Loucy (cell line): Measurements from ENCODE around the gene EYA3.
A peak's percentile ranks its signal among the peaks of the same experiment; 100 is the strongest.
"Not testable (repeated sequence)": the region's sequence is repeated elsewhere in the genome, so short reads cannot be mapped to it uniquely, and the experiment has no call there.

Experiments
- H2AFZ ChIP-seq: fragments of 200-600 bp; sonication (generic); 2 replicates; pipeline ENCODE4 v1.6.0; 2016; ENCODE audit warnings: antibody characterized with exemption, mild to moderate bottlenecking, low read length, moderate library complexity
- H3F3A ChIP-seq: fragments of 200-600 bp; 2 replicates; pipeline ENCODE4 v1.6.0; 2016; ENCODE audit warnings: antibody characterized with exemption, low read depth, mild to moderate bottlenecking
- H3K27me3 ChIP-seq: fragments of 200-600 bp; sonication (generic); 2 replicates; pipeline ENCODE4 v1.6.1; 2014; ENCODE audit warnings: low read length, mild to moderate bottlenecking; ENCODE audit not compliant: insufficient read depth, poor library complexity, severe bottlenecking
- H3K36me3 ChIP-seq: fragments of 200-600 bp; sonication (generic); 2 replicates; pipeline ENCODE4 v1.6.1; 2016; ENCODE audit warnings: low read length; ENCODE audit not compliant: insufficient read depth
- H3K4me1 ChIP-seq: fragments of 200-600 bp; sonication (generic); 2 replicates; pipeline ENCODE4 v1.5.1; 2014; ENCODE audit warnings: low read length, mild to moderate bottlenecking; ENCODE audit not compliant: insufficient read depth, poor library complexity, severe bottlenecking
- H3K4me2 ChIP-seq: fragments of 200-600 bp; sonication (generic); 2 replicates; pipeline ENCODE4 v1.6.0; 2014; ENCODE audit warnings: antibody characterized with exemption, low read length, low read depth, mild to moderate bottlenecking; ENCODE audit not compliant: poor library complexity, severe bottlenecking
- H3K4me3 ChIP-seq: fragments of 200-600 bp; sonication (generic); 2 replicates; pipeline ENCODE4 v1.5.1; 2014; ENCODE audit warnings: low read length, mild to moderate bottlenecking, mixed read lengths; ENCODE audit not compliant: poor library complexity, severe bottlenecking
- H3K79me2 ChIP-seq: fragments of 200-600 bp; sonication (generic); 2 replicates; pipeline ENCODE4 v1.6.1; 2014; ENCODE audit warnings: low read length; ENCODE audit not compliant: insufficient read depth
- H3K9ac ChIP-seq: fragments of 200-600 bp; sonication (generic); 2 replicates; pipeline ENCODE4 v1.6.0; 2014; ENCODE audit warnings: mild to moderate bottlenecking, low read depth, low read length, moderate library complexity; ENCODE audit not compliant: poor library complexity, severe bottlenecking
- H3K9me2 ChIP-seq: fragments of 200-600 bp; sonication (generic); replicated peaks from 2 replicates; pipeline ENCODE4 v1.6.1; 2016; ENCODE audit warnings: low read depth, low read length, mixed read lengths
- H3K9me3 ChIP-seq: fragments of 200-600 bp; sonication (generic); 2 replicates; pipeline ENCODE4 v1.6.1; 2014; ENCODE audit warnings: mild to moderate bottlenecking, antibody characterized with exemption, low read length, low read depth; ENCODE audit not compliant: insufficient read depth
- H4K20me1 ChIP-seq: fragments of 200-600 bp; sonication (generic); 2 replicates; pipeline ENCODE4 v1.6.0; 2014; ENCODE audit warnings: antibody characterized with exemption, low read length, mild to moderate bottlenecking; ENCODE audit not compliant: insufficient read depth, poor library complexity, severe bottlenecking
- EZH2phosphoT487 ChIP-seq: fragments of 200-600 bp; IDR thresholded peaks from 2 replicates; pipeline ENCODE4 v1.6.1; 2018; ENCODE audit warnings: antibody characterized with exemption, mild to moderate bottlenecking, moderate library complexity, borderline replicate concordance
- TF ChIP-seq, protein P1 (sequence below): fragments of 200-600 bp; sonication (generic); conservative IDR thresholded peaks from 2 replicates; pipeline ENCODE4 v1.5.1; 2014; ENCODE audit warnings: mild to moderate bottlenecking, antibody characterized with exemption, low read length

EYA3 gene

DNA sequence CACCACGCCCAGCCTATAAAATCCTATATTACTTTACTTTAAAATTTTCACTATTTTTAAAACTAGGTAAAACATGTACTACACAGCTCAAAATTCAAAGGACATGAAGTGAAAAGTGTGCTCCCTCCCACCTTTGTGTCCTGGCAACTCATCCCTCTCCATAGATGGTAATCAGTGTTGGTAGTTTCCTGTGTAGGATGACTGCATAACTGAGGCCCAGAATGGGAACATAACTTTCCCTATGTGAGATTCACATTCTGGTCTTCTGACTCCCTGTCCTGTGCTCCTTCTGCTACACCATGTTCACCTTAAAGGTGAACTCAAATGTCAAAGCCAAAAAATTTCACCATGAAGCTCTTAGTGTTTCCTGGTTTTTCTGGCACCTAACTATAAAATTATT is 89.4 kb downstream of the EYA3 start:
- no peaks in the 10 kb centered on the region for H3K27me3 ChIP-seq
- no peak overlapping the region for H3K4me2 ChIP-seq
- no peak overlapping the region for H3K9ac ChIP-seq
- no peaks in the 10 kb centered on the region for H3K9me3 ChIP-seq
- no peak for TF ChIP-seq EZH2phosphoT487
- H3K9me2 ChIP-seq = no peaks in the 10 kb centered on the region
- H3F3A ChIP-seq = no peaks in the 10 kb centered on the region
- no peaks in the 10 kb centered on the region for H4K20me1 ChIP-seq
- no peak overlapping the region for H2AFZ ChIP-seq
- H3K79me2 ChIP-seq = no peaks in the 10 kb centered on the region
- H3K36me3 ChIP-seq = peaks cover 55% of the 10 kb centered on the region
- no peak overlapping the region for H3K4me3 ChIP-seq
- H3K4me1 ChIP-seq = no peaks in the 10 kb centered on the region

DNA sequence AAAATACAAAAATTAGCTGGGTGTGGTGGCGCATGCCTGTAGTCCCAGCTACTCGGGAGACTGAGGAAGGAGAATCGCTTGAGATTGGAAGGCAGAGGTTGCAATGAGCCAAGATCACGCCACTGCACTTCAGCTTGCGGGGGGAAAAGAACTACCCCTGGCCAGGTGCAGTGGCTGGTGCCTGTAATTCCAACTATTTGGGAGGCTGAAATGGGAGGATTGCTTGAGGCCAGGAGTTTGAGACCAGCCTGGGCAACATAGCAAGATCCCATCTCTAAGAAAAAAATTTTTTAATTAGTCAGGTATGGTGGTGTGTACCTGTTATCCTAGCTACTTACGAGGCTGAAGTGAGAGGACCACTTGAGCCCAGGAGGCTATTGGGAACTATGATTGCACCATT is 93.9 kb downstream of the EYA3 start:
- H3K36me3 ChIP-seq = peaks cover 69% of the 10 kb centered on the region
- H3K9me3 ChIP-seq, H3K9ac ChIP-seq, H3K4me3 ChIP-seq, H4K20me1 ChIP-seq, H3K4me2 ChIP-seq, H2AFZ ChIP-seq, H3K9me2 ChIP-seq, H3K79me2 ChIP-seq, H3K27me3 ChIP-seq, H3F3A ChIP-seq: not testable (repeated sequence)
- peaks cover 11% of the 10 kb centered on the region for H3K4me1 ChIP-seq

DNA sequence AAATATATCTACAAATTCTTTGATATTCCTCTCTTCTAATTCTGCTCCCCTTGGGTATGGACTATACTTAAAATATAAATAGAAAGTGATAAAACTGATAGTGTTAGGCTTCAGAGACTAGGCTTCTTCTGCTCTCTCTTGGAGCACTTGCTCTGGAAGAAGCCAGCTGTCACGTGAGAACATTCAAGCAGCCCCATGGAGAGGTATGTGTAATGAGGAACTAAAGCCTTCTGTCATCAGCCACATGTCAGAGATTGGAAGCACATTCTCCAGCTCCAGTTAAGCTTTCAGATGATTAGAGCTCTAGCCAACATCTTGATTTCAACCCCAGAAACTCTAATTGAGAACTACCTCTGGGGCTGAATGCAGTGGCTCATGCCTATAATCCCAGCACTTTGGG is 94.3 kb downstream of the EYA3 start:
- no peaks in the 10 kb centered on the region for H4K20me1 ChIP-seq
- H3K36me3 ChIP-seq = peaks cover 71% of the 10 kb centered on the region
- no peaks in the 10 kb centered on the region for H3K9me2 ChIP-seq
- H2AFZ ChIP-seq = no peak overlapping the region
- no peaks in the 10 kb centered on the region for H3K9me3 ChIP-seq
- H3K4me3 ChIP-seq = no peak overlapping the region
- no peaks in the 10 kb centered on the region for H3F3A ChIP-seq
- H3K9ac ChIP-seq = no peak overlapping the region
- peaks cover 11% of the 10 kb centered on the region for H3K4me1 ChIP-seq
- TF ChIP-seq, protein P1, sequence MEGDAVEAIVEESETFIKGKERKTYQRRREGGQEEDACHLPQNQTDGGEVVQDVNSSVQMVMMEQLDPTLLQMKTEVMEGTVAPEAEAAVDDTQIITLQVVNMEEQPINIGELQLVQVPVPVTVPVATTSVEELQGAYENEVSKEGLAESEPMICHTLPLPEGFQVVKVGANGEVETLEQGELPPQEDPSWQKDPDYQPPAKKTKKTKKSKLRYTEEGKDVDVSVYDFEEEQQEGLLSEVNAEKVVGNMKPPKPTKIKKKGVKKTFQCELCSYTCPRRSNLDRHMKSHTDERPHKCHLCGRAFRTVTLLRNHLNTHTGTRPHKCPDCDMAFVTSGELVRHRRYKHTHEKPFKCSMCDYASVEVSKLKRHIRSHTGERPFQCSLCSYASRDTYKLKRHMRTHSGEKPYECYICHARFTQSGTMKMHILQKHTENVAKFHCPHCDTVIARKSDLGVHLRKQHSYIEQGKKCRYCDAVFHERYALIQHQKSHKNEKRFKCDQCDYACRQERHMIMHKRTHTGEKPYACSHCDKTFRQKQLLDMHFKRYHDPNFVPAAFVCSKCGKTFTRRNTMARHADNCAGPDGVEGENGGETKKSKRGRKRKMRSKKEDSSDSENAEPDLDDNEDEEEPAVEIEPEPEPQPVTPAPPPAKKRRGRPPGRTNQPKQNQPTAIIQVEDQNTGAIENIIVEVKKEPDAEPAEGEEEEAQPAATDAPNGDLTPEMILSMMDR = no peak
- no peak for TF ChIP-seq EZH2phosphoT487
- no peak overlapping the region for H3K4me2 ChIP-seq
- H3K27me3 ChIP-seq = no peaks in the 10 kb centered on the region
- H3K79me2 ChIP-seq = no peaks in the 10 kb centered on the region

DNA sequence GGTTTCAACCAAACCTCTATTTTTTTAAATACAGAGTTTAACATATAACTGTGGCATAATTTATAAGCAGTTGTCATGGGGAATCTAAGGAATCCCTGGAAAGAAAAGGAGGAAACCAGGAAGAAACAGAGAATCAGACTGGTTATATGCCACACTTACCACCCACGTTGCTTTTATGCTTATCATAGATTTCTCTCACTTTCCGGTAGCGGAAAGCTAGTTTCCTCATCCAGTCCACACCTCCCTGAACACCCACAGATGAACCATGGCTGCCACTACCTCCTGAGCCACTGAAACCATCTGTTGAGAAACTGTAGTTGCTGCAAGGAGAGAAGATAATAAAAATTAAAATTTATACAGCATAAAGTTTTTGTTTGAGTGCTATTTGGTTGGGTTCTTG is 95.2 kb downstream of the EYA3 start:
- no peaks in the 10 kb centered on the region for H3K27me3 ChIP-seq
- H3K9ac ChIP-seq = peak overlapping the region; percentile 67
- H2AFZ ChIP-seq = no peak overlapping the region
- H3K4me2 ChIP-seq = no peak overlapping the region
- H3K4me3 ChIP-seq = no peak overlapping the region
- H3K36me3 ChIP-seq = peaks cover 72% of the 10 kb centered on the region; the same call in 1 of the 2 replicates
- TF ChIP-seq EZH2phosphoT487 = no peak
- TF ChIP-seq, protein P1 = no peak
- no peaks in the 10 kb centered on the region for H3K79me2 ChIP-seq
- H3F3A ChIP-seq = no peaks in the 10 kb centered on the region
- H3K9me2 ChIP-seq = no peaks in the 10 kb centered on the region
- H3K9me3 ChIP-seq = no peaks in the 10 kb centered on the region
- peaks cover 11% of the 10 kb centered on the region for H3K4me1 ChIP-seq
- no peaks in the 10 kb centered on the region for H4K20me1 ChIP-seq
